Measurements from ENCODE around the gene HSPA12B. TPM values are rescaled to one million over a fixed set of nuclear protein-coding genes. Genes with fewer than 3 reads are reported as not detected.

The HSPA12B gene
- total and polyA plus RNA-seq, 2 donors (not counting 3 experiments of a cell fraction or from before 2014, with no cell fraction given), result 3.7 to 6.6 TPM

DNA sequence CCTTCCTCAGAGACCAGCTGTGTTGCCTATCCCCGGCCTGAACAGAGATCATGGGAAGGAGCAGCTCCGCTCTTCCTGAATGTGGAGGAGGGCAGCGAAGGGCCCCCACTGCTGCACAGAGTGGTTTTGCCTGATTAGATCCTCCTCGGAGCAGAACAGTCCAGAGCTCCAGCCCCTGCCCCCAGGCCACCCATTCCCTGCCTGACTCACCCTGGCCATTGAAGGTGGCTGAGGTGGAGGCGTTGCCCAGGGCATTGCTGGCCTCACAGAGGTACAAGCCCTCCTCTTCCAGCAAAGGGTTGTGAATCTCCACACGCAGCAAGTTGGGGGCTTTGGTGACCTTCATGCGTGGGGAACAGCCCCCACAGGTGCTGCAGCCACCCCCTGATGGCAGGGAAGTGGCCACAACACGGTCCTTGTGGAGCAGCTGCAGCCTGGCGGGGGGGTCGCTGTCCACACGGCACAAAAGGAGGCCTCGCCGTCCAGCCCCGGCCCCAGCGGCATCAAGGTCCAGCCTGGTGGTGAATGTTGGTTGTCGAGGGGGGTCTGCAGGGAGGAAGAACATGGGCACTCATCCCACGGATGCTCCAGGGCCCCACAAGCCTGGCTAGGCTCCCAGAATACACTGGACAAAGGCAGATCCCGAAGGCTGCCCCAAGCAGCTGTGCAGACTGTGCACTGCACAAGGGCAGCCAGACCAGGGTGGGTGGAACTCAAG is 34.7 kb upstream of the HSPA12B start:
- POLR2A ChIA-PET, result no interaction called here
- Histone ChIP-seq H3K4me3 (replicated peaks in 1 of 3; ENCODE audit: insufficient read depth in 1 of 3, low read depth in 1 of 3, low read length in 3 of 3) (no peak overlapping the region), H3K9me3 (replicated peaks; ENCODE audit: control insufficient read depth, insufficient read depth, low read length) (no peaks in the 10 kb centered on the region), H3K4me1 (ENCODE audit: control insufficient read depth, extremely low read depth, insufficient read depth, low read length) (no peaks in the 10 kb centered on the region), H3K27ac (ENCODE audit: insufficient read depth, low read depth, low read length) (no peak overlapping the region), H4K20me1 (replicated peaks; ENCODE audit: control insufficient read depth, extremely low read depth, insufficient read depth, low read length) (no peaks in the 10 kb centered on the region), H3K4me2 (ENCODE audit: insufficient read depth, low read length) (no peak overlapping the region), H3K27me3 (ENCODE audit: control insufficient read depth in 2 of 2, insufficient read depth in 2 of 2, low read length in 2 of 2) (no peaks in the 10 kb centered on the region), H3K36me3 (ENCODE audit: control insufficient read depth in 2 of 2, extremely low read depth in 1 of 2, insufficient read depth in 2 of 2, low read length in 2 of 2) (no peaks in the 10 kb centered on the region), H3K79me2 (ENCODE audit: control insufficient read depth, insufficient read depth, low read length) (no peaks in the 10 kb centered on the region), H3K9ac (replicated peaks; ENCODE audit: extremely low read depth, insufficient read depth, low read length) (no peak overlapping the region), H3K9me1 (replicated peaks; ENCODE audit: control insufficient read depth, extremely low read depth, insufficient read depth, low read length) (no peaks in the 10 kb centered on the region), H2AFZ (ENCODE audit: low read depth, low read length) (no peak overlapping the region)
- intact Hi-C loops (cut with micrococcal nuclease), result no loop called here
- TF ChIP-seq EZH2 (IDR thresholded peaks at IDR 0.05; ENCODE audit: borderline replicate concordance, low read depth, low read length, severe bottlenecking) (no peak), GATA2 (IDR thresholded peaks at IDR 0.05; ENCODE audit: insufficient read depth, insufficient read length, low read depth, low read length) (no peak), FOS (IDR thresholded peaks at IDR 0.05; ENCODE audit: borderline replicate concordance, insufficient read depth, low read length) (no peak), POLR2AphosphoS5 (IDR thresholded peaks at IDR 0.05; ENCODE audit: insufficient read depth, low read depth, low read length) (no peak), POLR2A (IDR thresholded peaks at IDR 0.05; ENCODE audit: low read depth, low read length) (no peak), JUN (IDR thresholded peaks at IDR 0.05; ENCODE audit: borderline replicate concordance, insufficient read depth, insufficient read length, low read depth) (no peak), MYC (IDR thresholded peaks at IDR 0.05; ENCODE audit: low read depth, low read length) (no peak)
- TF ChIP-seq, protein P1, sequence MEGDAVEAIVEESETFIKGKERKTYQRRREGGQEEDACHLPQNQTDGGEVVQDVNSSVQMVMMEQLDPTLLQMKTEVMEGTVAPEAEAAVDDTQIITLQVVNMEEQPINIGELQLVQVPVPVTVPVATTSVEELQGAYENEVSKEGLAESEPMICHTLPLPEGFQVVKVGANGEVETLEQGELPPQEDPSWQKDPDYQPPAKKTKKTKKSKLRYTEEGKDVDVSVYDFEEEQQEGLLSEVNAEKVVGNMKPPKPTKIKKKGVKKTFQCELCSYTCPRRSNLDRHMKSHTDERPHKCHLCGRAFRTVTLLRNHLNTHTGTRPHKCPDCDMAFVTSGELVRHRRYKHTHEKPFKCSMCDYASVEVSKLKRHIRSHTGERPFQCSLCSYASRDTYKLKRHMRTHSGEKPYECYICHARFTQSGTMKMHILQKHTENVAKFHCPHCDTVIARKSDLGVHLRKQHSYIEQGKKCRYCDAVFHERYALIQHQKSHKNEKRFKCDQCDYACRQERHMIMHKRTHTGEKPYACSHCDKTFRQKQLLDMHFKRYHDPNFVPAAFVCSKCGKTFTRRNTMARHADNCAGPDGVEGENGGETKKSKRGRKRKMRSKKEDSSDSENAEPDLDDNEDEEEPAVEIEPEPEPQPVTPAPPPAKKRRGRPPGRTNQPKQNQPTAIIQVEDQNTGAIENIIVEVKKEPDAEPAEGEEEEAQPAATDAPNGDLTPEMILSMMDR (IDR thresholded peaks at IDR 0.05; ENCODE audit: extremely low read depth in 1 of 2, insufficient read depth in 1 of 2, low read depth in 1 of 2, low read length in 2 of 2), result no peak
- TF ChIP-seq, protein P2, sequence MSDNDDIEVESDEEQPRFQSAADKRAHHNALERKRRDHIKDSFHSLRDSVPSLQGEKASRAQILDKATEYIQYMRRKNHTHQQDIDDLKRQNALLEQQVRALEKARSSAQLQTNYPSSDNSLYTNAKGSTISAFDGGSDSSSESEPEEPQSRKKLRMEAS (IDR thresholded peaks at IDR 0.05; ENCODE audit: insufficient read depth, insufficient read length), result no peak
- FAIRE-seq (no peak), DNase-seq (ENCODE audit: low read depth, low spot score) (no peak)
- no TSS peak for BruUV-seq (replicated peaks)
- CTCF ChIA-PET, result interaction anchor here (0.7 to 12.6 kb wide), 9 partner anchors 11 to 388 kb away, joined by 3 to 112 read pairs (median 6); partner anchors contain the start of genes ADAM33 and ADISSP
- dilution Hi-C loops (cut with MboI; ENCODE audit: extremely low pct_ligation_motif_present, low sequenced_read_pairs), result no loop called here
